Glutamatergic neuron (in vitro differentiated cells): Measurements from ENCODE around the gene ZNRF2. TPM values are rescaled to one million over a fixed set of nuclear protein-coding genes. Genes with fewer than 3 reads are reported as not detected.
"Not testable (repeated sequence)": the region's sequence is repeated elsewhere in the genome, so short reads cannot be mapped to it uniquely, and the experiment has no call there.

Source experiments
- DNase-seq: peaks from one replicate; pipeline ENCODE4 v3.0.0; 2022
- H3K27ac Mint-ChIP-seq: one replicate; pipeline ENCODE4 v1.8.0; 2020; ENCODE audit warnings: mild to moderate bottlenecking, mixed read lengths, inconsistent platforms; ENCODE audit not compliant: unreplicated experiment
- H3K27me3 Mint-ChIP-seq: one replicate; pipeline ENCODE4 v1.8.0; 2020; ENCODE audit warnings: mild to moderate bottlenecking, moderate library complexity, mixed read lengths, inconsistent platforms; ENCODE audit not compliant: unreplicated experiment
- H3K36me3 Mint-ChIP-seq: one replicate; pipeline ENCODE4 v1.8.0; 2020; ENCODE audit warnings: mild to moderate bottlenecking, mixed read lengths, inconsistent platforms; ENCODE audit not compliant: unreplicated experiment
- H3K4me1 Mint-ChIP-seq: one replicate; pipeline ENCODE4 v1.8.0; 2020; ENCODE audit warnings: mild to moderate bottlenecking, low read depth, mixed read lengths, inconsistent platforms; ENCODE audit not compliant: unreplicated experiment
- H3K4me3 Mint-ChIP-seq: one replicate; pipeline ENCODE4 v1.8.0; 2020; ENCODE audit warnings: mild to moderate bottlenecking, mixed read lengths, inconsistent platforms; ENCODE audit not compliant: unreplicated experiment
- H3K9me3 Mint-ChIP-seq: one replicate; pipeline ENCODE4 v1.8.0; 2020; ENCODE audit warnings: mild to moderate bottlenecking, moderate library complexity, mixed read lengths, inconsistent platforms; ENCODE audit not compliant: unreplicated experiment
- total RNA-seq: library from RNA; stranded (reverse); fragmentation: NEBNext Ultra II Directional; extraction: Animal tissue kit (Norgen Biotek cat#: 25700); gene quantifications from one replicate; pipeline ENCODE4 v1.2.1, GENCODE V29; 2021; ENCODE audit not compliant: unreplicated experiment
- TF ChIP-seq, protein P1 (sequence below): fragments of 200-600 bp; sonication (generic); IDR thresholded peaks from one replicate; pipeline ENCODE4 v1.5.0; 2021; ENCODE audit not compliant: partially characterized antibody, unreplicated experiment

The ZNRF2 gene
- total RNA-seq, 1 donor from 2014 or later, result 16.7 TPM

- H3K9me3 Mint-ChIP-seq, result peaks cover 6% of the 10 kb centered on the region
- no peaks in the 10 kb centered on the region for H3K27me3 Mint-ChIP-seq
- TF ChIP-seq, protein P1, sequence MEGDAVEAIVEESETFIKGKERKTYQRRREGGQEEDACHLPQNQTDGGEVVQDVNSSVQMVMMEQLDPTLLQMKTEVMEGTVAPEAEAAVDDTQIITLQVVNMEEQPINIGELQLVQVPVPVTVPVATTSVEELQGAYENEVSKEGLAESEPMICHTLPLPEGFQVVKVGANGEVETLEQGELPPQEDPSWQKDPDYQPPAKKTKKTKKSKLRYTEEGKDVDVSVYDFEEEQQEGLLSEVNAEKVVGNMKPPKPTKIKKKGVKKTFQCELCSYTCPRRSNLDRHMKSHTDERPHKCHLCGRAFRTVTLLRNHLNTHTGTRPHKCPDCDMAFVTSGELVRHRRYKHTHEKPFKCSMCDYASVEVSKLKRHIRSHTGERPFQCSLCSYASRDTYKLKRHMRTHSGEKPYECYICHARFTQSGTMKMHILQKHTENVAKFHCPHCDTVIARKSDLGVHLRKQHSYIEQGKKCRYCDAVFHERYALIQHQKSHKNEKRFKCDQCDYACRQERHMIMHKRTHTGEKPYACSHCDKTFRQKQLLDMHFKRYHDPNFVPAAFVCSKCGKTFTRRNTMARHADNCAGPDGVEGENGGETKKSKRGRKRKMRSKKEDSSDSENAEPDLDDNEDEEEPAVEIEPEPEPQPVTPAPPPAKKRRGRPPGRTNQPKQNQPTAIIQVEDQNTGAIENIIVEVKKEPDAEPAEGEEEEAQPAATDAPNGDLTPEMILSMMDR, result no peak
- no peak for DNase-seq
- peaks cover 8% of the 10 kb centered on the region for H3K4me1 Mint-ChIP-seq
- H3K4me3 Mint-ChIP-seq, result no peak overlapping the region
- peak overlapping the region; percentile 78 for H3K27ac Mint-ChIP-seq
- no peaks in the 10 kb centered on the region for H3K36me3 Mint-ChIP-seq
Observed at GRCh38 chr7:30260246-30260768, 24.1 kb upstream of the ZNRF2 start.

GRCh38 chr7:30263090-30263710 is 21.2 kb upstream of the ZNRF2 start:
- TF ChIP-seq, protein P1, result no peak
- Mint-ChIP-seq H3K9me3 (peaks cover 6% of the 10 kb centered on the region), H3K27ac (no peak overlapping the region), H3K4me1 (peaks cover 8% of the 10 kb centered on the region), H3K36me3 (no peaks in the 10 kb centered on the region), H3K4me3 (no peak overlapping the region), H3K27me3 (no peaks in the 10 kb centered on the region)
- no peak for DNase-seq

DNA sequence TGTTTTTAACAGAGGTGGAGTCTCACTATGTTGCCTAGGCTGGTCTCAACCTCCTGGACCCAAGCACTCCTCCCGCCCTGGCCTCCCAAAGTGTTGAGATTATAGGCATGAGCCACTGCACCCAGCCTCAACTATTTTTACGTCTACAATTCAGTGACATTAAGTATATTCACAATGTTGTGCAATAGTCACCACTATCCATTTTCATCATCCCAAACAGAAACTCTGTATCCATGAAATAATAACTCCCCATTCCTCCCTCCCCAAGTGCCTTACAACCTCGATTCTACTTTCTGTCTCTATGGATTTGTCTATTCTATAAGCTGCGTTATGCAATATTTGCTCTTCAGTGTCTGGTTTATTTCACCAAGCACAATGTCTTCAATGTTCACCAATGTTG is 20.3 kb upstream of the ZNRF2 start:
- Mint-ChIP-seq H3K27ac (no peak overlapping the region), H3K4me3 (no peak overlapping the region), H3K9me3 (peaks cover 6% of the 10 kb centered on the region), H3K27me3 (no peaks in the 10 kb centered on the region), H3K36me3 (no peaks in the 10 kb centered on the region), H3K4me1 (peaks cover 8% of the 10 kb centered on the region)
- TF ChIP-seq, protein P1, result no peak
- DNase-seq, result no peak

GRCh38 chr7:30265189-30265588 is 19.2 kb upstream of the ZNRF2 start:
- not testable (repeated sequence) for H3K27ac Mint-ChIP-seq, H3K9me3 Mint-ChIP-seq, DNase-seq, H3K4me1 Mint-ChIP-seq, H3K27me3 Mint-ChIP-seq, H3K4me3 Mint-ChIP-seq, H3K36me3 Mint-ChIP-seq

- TF ChIP-seq, protein P1, result no peak
- Mint-ChIP-seq H3K27me3 (no peaks in the 10 kb centered on the region), H3K36me3 (no peaks in the 10 kb centered on the region), H3K4me1 (peaks cover 1% of the 10 kb centered on the region), H3K27ac (no peak overlapping the region), H3K9me3 (no peaks in the 10 kb centered on the region), H3K4me3 (no peak overlapping the region)
- DNase-seq, result no peak
Observed at GRCh38 chr7:30266686-30267085, 17.7 kb upstream of the ZNRF2 start.
